ENCODE measurements around the gene GDAP1L1. TPM values are rescaled to one million over a fixed set of nuclear protein-coding genes. Genes with fewer than 3 reads are reported as not detected.
"Not testable (repeated sequence)": the region's sequence is repeated elsewhere in the genome, so short reads cannot be mapped to it uniquely, and the experiment has no call there.

The GDAP1L1 gene
- total RNA-seq, 1 donor from 2014 or later: not detected

DNA sequence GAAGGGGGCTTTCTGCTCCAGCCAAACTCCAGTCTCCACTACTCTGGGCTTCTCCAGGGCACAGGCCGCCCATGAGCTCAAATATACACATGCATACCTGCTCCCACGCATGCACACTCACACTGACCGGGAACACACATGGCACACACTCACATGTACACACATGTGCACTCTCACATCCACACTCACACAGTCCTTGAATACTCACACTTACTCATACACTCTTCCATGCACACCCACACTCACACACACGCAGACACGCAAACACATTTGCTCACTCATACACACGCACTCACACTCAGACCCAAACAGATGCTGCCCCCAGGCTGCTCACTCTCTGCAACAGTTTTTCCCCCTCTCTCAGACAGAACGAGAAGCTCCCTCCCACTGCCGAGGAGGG, 7.0 kb downstream of the GDAP1L1 start:
- no peak for DNase-seq (ENCODE audit: low read depth)

DNA sequence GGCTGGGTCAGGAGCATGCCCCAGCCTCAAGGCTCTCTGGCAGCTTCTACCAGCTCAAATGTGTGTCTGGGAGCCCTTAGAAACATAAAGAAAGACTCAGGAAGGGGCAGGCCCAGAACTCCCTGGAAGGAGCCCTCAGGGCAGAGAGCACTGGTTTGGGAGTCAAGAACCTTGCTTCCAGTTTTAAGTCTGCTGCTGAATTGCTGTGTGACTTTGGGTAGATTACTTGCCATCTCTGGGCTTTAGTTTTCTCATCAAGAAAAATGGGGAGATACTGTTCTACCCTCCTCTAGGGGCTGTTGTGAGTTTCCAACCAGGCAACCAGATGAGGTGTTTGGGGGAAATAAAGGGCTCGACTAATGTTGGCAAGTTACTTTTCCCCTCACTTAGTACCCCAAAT, 8.8 kb downstream of the GDAP1L1 start:
- DNase-seq (ENCODE audit: low read depth): no peak

DNA sequence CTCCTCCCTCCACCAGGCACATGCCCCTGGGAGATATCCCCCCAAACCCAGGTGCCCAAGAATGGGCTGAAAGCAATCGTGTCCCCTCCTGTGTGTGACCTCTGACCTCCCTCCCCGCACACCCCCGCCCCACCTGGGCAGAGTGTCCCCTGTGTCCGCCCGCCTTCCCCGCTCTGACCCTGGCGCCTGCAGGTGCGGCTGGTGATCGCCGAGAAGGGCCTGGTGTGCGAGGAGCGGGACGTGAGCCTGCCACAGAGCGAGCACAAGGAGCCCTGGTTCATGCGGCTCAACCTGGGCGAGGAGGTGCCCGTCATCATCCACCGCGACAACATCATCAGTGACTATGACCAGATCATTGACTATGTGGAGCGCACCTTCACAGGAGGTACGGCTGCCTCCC, 9.9 kb downstream of the GDAP1L1 start:
- DNase-seq (ENCODE audit: low read depth): no peak

GRCh38 chr20:44258226-44258890, 11.2 kb downstream of the GDAP1L1 start:
- no peak for DNase-seq (ENCODE audit: low read depth)

GRCh38 chr20:44264287-44264686, 17.2 kb downstream of the GDAP1L1 start:
- no peak for DNase-seq (ENCODE audit: low read depth)

DNA sequence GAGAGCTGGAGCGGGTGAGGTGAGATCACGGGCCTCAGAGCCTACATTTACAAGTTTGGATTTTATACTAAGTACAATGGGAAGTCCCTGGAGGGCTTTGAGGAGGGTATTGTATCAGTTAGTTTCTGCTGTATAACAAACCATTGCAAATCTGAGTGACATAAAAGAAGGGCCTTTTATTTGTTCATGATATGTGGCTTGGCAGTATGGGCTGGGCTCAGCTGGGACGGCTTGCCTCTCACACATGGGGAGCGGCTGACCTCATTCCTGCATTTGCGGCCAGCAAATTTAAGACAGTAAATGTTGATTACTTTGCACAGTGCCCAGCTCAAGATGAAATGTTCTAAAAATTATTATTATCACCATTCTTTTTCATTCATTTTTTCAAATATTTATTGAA, 21.7 kb downstream of the GDAP1L1 start:
- DNase-seq (ENCODE audit: low read depth): no peak

DNA sequence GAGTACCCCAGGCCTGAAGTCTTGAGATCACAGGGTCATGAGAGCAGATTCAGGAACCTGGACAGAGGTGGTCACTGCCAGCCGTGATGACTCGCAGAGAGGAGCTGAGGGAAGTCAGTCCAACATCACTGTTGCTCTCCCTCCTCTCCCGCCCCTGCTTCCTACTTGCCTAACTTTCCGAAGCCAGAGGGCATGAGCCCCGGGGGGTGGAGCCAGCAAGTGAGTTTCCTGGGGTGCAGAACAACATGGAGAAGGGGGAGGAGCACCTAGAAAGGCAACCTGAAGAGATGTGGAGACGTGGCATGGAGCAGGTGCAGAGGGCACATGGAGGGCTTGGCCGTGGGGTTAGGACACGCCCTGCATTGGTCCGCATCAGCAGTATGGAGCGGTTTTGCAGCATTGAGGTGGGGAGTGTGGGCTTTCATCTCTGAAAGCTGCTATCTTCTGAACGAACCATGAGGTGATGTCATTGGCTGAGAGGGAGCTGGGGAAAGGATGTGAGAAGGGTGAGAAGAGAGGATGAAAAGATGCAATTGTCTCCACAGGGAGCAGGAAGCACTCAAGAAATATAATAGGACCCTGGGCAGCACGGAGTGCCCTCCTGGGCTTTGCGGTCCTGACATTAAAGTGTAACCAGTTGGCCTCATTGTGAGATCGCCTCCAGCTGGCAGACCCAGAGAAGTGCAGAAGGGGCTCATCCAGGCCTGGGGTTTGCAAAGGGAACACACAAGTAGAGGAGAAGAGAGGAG, 25.0 kb downstream of the GDAP1L1 start:
- no peak for DNase-seq (ENCODE audit: low read depth)

DNA sequence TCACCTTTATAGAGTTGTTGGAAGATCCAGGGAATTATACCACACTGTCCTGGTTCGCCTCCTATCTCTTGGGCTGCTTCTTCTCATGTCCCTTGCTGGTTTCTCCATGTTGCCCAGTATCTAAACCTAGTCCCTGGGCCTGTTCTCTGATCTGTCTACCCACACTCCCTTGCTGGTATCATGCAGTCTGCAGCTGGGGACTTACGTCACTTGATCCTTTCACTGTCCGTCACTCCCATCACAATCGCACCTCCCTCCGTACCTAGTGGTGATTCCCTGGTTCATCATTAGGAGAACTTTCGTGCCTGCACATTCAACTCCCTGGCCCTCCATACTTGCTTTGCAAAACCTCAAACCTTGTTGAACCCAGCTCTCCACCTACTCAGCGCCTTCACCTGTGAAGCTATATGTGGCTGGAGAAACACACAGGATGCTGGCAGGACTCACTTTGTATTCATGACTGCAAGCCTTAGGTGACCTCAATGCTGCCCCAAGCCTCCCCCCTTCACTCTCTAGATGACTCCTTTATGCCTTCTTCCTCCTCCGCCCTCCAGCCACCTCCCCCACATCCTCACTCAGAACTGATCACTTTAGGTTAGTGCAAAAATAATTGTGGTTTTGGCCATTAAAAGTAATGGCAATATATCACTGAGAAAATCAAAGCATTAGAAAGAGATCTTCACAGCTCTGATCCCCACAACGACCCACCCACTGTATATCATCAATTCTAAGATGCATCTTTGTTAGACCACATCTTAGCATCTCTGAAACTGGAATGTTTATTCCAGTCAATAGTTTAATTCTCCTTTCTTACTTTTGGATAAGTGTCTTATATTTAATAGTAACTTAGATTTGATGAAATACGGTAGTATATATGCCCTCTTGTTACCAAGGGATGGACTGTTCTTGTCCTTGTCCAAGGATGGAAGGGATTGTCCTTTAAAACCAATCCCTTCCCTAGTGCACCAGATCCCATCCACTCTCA, 26.4 kb downstream of the GDAP1L1 start:
- DNase-seq (ENCODE audit: low read depth): no peak

DNA sequence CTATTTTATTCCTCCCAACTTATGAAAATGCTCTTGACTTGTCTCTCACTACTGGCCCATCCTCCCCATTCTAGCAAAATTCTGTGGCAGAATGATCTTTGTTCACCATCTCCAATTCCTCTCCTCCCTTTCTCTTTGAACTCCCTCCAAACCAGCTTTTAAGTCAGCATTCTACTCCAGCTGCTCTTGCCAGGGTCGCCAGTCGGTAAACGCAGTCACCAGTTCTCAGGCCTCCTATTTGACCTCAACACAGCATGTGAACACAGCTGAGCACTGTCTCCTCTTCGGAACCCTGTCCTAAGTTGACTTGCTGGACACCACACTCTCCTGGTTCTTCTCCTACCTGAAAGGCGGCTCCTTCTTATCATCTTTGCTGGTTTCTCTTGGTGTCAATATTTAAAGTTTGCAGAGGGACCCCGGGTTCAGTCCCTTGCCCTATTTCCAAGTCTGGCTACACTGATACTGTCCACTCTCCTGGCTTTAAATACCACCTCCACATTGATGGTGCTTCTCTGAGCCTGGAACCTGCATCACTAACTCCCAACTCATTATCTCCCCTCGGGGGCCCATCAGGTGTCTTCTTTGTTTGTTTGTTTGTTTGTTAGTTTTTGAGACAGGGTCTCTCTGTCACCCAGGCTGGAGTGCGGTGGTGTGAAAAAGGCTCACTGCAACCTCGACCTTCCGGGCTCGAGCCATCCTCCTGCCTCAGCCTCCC, 27.4 kb downstream of the GDAP1L1 start:
- no peak for DNase-seq (ENCODE audit: low read depth)

DNA sequence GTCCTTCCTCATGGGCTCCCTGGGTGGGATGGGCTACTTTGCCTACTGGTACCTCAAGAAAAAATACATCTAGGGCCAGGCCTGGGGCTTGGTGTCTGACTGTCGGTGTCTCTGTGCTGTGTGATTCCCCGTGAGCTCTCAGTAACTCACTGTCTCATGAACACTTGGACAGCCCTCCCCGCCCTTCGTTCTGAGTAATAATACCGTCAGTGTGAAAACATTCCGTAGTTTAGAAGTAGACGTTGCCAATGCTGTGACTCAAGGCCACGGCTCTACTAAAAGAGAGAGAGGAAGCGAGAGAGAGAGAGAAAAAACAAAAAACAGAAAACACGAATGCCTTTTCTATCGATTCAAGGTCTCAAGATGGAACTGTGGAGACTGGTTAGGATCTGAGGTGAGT, 32.1 kb downstream of the GDAP1L1 start:
- no peak for DNase-seq (ENCODE audit: low read depth)

DNA sequence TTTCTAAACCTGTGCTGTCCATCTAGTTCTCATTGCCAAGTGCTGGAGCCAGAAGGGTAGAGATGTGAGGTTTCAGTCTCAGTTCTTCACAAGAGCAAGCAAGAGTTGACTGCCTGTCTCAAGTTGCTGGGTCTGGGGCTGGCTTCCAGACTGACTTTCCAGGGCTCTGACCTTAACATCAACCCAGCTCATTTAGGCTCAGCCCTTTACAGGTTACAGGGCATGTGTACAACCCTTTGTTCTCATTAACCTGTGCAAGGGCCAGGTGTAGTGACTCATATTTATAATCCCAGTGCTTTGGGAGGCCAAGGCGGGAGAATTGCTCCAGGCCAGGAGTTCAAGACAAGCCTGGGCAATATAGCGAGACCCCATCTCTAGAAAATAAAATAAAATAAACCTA, 33.3 kb downstream of the GDAP1L1 start:
- DNase-seq (ENCODE audit: low read depth): no peak

DNA sequence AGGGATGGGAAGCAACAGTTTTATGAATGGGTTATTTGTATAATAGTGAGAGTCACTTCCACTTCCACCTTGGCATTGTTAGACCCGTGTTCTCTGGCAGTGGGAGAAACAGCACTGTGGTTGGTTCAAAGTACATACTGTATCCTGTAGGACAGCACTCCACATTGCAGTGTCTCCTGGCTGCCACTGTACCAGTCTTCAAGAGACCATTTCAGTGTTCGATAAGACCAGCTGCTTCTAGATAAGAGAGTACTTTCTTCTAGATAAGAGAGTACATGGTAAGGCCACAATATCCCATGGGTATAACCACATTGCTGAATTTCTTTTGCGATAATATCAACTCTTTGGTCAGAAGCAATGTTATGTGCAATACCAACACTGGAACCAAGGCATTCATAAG, 35.1 kb downstream of the GDAP1L1 start:
- DNase-seq (ENCODE audit: low read depth): no peak

DNA sequence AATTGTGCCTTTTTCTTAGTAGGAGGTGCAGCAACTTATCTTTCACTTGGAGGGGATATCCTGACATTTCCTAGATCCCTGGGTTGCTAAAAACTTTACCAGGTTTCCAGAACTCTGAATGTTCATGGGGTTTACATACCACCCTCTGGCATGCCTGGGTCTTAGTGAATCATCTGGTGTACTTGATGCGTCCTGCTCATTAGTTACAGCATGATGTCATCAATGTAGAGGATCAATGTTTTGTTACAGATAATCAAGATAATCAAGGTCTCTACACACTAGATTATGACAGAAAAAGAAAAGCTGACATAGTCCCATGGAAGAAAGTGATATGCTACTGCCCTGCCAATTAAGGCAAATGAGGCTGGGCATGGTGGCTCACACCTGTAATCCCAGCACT, 36.9 kb downstream of the GDAP1L1 start:
- no peak for DNase-seq (ENCODE audit: low read depth)

DNA sequence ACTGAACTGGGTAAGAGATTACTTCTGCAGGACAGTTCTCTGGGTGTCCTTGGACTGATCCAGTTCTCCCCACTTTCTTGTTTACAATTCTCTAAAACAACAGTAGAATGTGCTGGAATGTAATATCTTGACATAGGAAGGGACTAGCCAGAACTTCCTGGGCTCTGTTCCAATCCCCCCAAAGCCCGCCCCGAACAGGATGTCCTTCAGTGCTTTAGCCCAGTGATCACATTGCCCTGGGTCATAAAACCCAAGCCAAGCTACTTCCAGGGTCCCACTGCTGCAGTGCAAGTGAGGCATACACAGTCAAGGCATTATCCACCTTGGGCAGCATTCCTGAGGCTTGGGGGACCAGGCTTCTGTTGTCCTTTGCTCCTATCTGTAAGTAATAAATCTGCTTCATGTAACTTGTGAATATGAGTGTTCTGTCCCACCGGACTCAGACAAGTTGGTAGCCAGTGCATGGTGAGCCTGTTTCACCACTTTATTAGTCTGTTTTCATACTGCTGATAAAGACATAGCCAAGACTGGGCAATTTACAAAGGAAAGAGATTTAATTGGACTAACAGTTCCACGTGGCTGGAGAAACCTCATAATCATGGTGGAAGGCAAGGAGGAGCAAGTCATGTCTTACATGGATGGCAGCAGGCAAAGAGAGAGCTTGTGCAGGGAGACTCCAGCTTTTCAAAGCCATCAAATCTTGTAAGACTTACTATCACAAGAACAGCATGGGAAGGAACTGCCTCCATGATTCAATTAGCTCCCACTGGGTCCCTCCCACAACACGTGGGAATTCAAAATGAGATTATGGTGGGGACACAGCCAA, 40.4 kb downstream of the GDAP1L1 start:
- peak; percentile 41 for DNase-seq (ENCODE audit: low read depth)

DNA sequence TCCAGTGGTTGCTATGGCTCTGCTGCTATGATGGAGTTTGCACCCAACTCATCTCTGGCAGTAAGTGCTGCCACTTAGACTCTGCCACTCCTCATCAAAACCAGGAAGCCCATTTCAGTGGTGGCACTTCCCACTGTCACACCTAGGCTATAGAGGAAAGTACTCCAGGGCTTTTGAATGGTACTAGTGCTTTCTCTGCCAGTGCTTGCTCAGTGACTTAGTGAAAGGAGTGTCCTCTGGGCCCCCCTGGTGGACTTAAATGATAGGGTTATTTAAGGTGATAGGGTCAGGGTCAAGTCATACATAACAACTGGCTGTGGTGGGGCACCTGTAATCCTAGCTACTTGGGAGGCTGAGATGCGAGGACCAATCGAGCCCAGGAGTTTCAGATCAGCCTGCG, 41.1 kb downstream of the GDAP1L1 start:
- DNase-seq (ENCODE audit: low read depth): no peak

DNA sequence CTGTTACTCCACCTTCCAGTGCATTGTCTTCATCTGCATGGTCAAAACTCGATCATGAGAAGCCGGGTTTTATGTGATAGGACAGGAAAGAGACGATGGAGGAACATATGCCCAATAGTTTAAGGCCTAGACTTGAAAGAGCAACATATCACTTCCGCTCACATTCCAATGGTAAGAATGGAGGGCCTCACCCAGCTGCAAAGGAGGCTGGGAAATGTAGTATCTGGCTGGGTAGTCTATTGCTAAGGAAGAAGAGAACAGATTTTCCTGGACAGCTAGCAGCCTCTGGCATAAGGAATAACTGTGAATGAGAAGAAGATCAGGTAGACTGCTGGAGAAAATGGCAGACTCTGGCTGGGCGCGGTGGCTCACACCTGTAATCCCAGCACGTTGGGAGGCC, 44.6 kb downstream of the GDAP1L1 start:
- no peak for DNase-seq (ENCODE audit: low read depth)

- no peak for DNase-seq (ENCODE audit: low read depth)
These were observed 48.9 kb downstream of the GDAP1L1 start for GRCh38 chr20:44296011-44296410.

DNA sequence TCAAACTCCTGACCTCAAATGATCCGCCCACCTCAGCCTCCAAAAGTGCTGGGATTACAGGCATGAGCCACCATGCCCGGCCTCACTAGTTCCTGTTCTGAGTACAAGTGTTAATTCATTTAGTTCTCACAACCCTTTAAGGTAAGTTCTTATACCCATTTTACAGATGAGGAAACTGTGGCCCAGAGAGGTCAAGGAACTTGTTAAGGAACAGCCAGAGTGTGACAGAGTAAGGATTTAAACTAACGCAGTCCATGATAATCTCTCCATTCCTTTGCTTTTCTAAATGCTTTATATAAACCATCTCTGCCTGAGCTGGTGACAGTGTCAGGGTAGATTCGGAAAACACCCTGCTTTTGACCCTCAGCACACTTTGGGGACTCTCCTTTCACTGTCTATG, 50.6 kb downstream of the GDAP1L1 start:
- DNase-seq (ENCODE audit: low read depth): no peak

- DNase-seq (ENCODE audit: low read depth): not testable (repeated sequence)
These were observed 52.0 kb downstream of the GDAP1L1 start for GRCh38 chr20:44299011-44299535.

DNA sequence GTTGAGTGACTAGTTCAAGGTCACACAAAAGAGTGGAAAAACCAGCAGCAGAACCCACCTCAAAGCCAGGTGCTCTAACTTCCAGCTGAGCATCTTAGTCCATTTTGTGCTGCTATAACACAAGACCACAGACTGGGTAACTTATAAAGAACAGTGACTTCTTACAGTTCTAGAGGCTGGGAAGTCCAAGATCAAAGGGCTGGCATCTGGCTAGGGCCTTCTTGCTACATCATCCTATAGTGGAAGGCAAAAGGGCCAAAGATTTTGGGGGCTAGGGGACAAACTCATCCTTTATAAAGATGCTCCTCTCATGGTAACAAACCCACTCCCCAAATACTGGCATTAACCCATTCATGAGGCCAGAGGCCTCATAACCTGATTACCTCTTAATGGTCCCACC, 54.2 kb downstream of the GDAP1L1 start:
- no peak for DNase-seq (ENCODE audit: low read depth)

All from renal cortical epithelial cell (primary cell).